Tibial nerve (tissue), 4 donors: ENCODE measurements around the gene ULK1. TPM values are rescaled to one million over a fixed set of nuclear protein-coding genes. Genes with fewer than 3 reads are reported as not detected.

Experiments
- DNase-seq, 2 donors: peaks; one replicate each; pipeline ENCODE4 v3.0.0-alpha.2; 2019; ENCODE audit warnings: low spot score in 2 of 2
- H3K27ac ChIP-seq, 4 donors: fragments of 200-600 bp; sonication (generic) in 3 of 4; one replicate each; pipeline ENCODE4 v1.5.1; 2017 to 2019; ENCODE audit warnings: mild to moderate bottlenecking in 1 of 4
- H3K27me3 ChIP-seq, 2 donors: fragments of 200-600 bp; sonication (generic) in 1 of 2; one replicate each; pipeline versions ENCODE4 v1.5.1 to v1.6.0; 2017 to 2019
- H3K36me3 ChIP-seq, 3 donors: fragments of 200-600 bp; sonication (generic); one replicate each; pipeline ENCODE4 v1.5.1; 2018 to 2019
- H3K4me1 ChIP-seq, 4 donors: fragments of 200-600 bp; sonication (generic) in 3 of 4; one replicate each; pipeline ENCODE4 v1.5.1; 2017 to 2019
- H3K4me3 ChIP-seq, 4 donors: fragments of 200-600 bp; sonication (generic) in 3 of 4; one replicate each; pipeline ENCODE4 v1.5.1; 2017 to 2019; ENCODE audit warnings: mild to moderate bottlenecking in 1 of 4, moderate library complexity in 1 of 4
- H3K9me3 ChIP-seq, 4 donors: fragments of 200-600 bp; sonication (generic) in 3 of 4; one replicate each; pipeline ENCODE4 v1.5.1; 2017 to 2019
- CTCF ChIP-seq, 5 experiments: fragments of 200-600 bp in 3 of 5; fragments of 450-650 bp in 2 of 5; sonication (generic) in 3 of 5; IDR thresholded peaks; one replicate each; pipeline ENCODE4 v1.5.1; 2016 to 2019; ENCODE audit warnings: antibody characterized with exemption in 5 of 5, mild to moderate bottlenecking in 3 of 5, moderate library complexity in 2 of 5
- EP300 ChIP-seq, 2 donors: sonication (generic); formaldehyde crosslinking; IDR thresholded peaks; one replicate each; pipeline ENCODE4 v1.6.1; 2017; ENCODE audit warnings: antibody characterized with exemption in 2 of 2, mild to moderate bottlenecking in 1 of 2
- POLR2A ChIP-seq, 2 donors: fragments of 450-650 bp; IDR thresholded peaks; one replicate each; pipeline ENCODE4 v1.6.1; 2017; ENCODE audit warnings: antibody characterized with exemption in 2 of 2, mild to moderate bottlenecking in 2 of 2, moderate library complexity in 2 of 2
- whole genome bisulfite sequencing, 2 donors: methylation state at CpG; one replicate each; pipeline ENCODE4 v1.1.5; 2018; 5-methylcytosine and 5-hydroxymethylcytosine counted together
- total RNA-seq, 4 donors: library from RNA; depleted of rRNA; stranded (reverse); fragments of >200 nt; gene quantifications; one replicate each; pipeline ENCODE4 v1.1.0, GENCODE V29; 2016

ULK1 gene
- total RNA-seq, 4 donors from 2014 or later = 19.9 to 52.2 (median 38.0) TPM

GRCh38 chr12:131915000-131915689 lies 20.7 kb downstream of the ULK1 start:
- no peak for DNase-seq
- TF ChIP-seq EP300 (IDR thresholded peaks at IDR 0.05) (no peak), CTCF (IDR thresholded peaks at IDR 0.05) (no peak), POLR2A (IDR thresholded peaks at IDR 0.05) (no peak)
- Histone ChIP-seq H3K27me3 (no peaks in the 10 kb centered on the region), H3K27ac (no peak overlapping the region), H3K4me3 (no peak overlapping the region), H3K36me3 (peaks cover 3 to 93% (median 36%) of the 10 kb centered on the region in 3 donors), H3K4me1 (peaks cover 0 to 17% (median 7%) of the 10 kb centered on the region in 4 donors), H3K9me3 (no peaks in the 10 kb centered on the region)
- WGBS, 2 donors = 88 to 90% methylated on average over 12 to 14 of the region's 20 CpGs

- 90 to 91% methylated on average over 18 to 21 of the region's 21 CpGs for WGBS, 2 donors
- no peak for DNase-seq
- Histone ChIP-seq H3K36me3 (peaks cover 3 to 93% (median 36%) of the 10 kb centered on the region in 3 donors), H3K9me3 (no peaks in the 10 kb centered on the region), H3K4me1 (peaks cover 0 to 17% (median 7%) of the 10 kb centered on the region in 4 donors), H3K4me3 (no peak overlapping the region), H3K27me3 (no peaks in the 10 kb centered on the region), H3K27ac (no peak overlapping the region)
- TF ChIP-seq EP300 (IDR thresholded peaks at IDR 0.05) (no peak), POLR2A (IDR thresholded peaks at IDR 0.05) (no peak), CTCF (IDR thresholded peaks at IDR 0.05) (no peak)
Observed at GRCh38 chr12:131915823-131916222, 21.4 kb downstream of the ULK1 start.

- no peak for TF ChIP-seq CTCF (IDR thresholded peaks at IDR 0.05)
- TF ChIP-seq EP300 (IDR thresholded peaks at IDR 0.05) = no peak
- no peak for TF ChIP-seq POLR2A (IDR thresholded peaks at IDR 0.05)
- Histone ChIP-seq H3K4me1 (peaks cover 0 to 16% (median 7%) of the 10 kb centered on the region in 4 donors), H3K27me3 (no peaks in the 10 kb centered on the region), H3K27ac (no peak overlapping the region), H3K36me3 (peaks cover 3 to 93% (median 29%) of the 10 kb centered on the region in 3 donors), H3K9me3 (no peaks in the 10 kb centered on the region), H3K4me3 (no peak overlapping the region)
- WGBS, 2 donors = 80 to 84% methylated on average over 14 to 35 of the region's 36 CpGs
- no peak for DNase-seq
Observed at GRCh38 chr12:131916306-131917138, 22.1 kb downstream of the ULK1 start.

DNA sequence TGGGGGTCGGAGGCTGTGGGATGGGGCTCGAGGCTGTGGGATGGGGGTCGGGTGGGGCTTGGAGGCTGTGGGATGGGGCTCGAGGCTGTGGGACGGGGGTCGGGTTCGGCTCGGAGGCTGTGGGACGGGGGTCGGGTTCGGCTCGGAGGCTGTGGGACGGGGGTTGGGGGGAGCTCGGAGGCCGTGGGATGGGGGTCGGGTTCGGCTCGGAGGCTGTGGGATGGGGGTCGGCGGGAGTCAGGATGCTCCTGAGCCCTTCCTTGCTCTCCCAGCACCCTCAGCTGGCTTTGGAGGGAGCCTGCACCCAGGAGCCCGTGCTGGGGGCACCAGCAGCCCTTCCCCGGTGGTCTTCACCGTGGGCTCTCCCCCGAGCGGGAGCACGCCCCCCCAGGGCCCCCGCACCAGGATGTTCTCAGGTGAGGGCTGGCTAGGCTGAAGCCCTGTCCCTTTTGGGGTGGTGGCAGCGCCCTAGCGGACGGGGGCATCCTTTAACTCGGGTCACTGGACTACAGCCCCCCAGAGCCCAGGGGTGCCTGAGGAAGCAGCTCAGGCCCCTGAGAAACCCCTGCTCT lies 22.8 kb downstream of the ULK1 start:
- no peak for DNase-seq
- Histone ChIP-seq H3K36me3 (peaks cover 3 to 93% (median 22%) of the 10 kb centered on the region in 3 donors), H3K27me3 (no peaks in the 10 kb centered on the region), H3K9me3 (no peaks in the 10 kb centered on the region), H3K4me3 (no peak overlapping the region), H3K4me1 (peaks cover 0 to 12% (median 5%) of the 10 kb centered on the region in 4 donors), H3K27ac (no peak overlapping the region)
- no peak for TF ChIP-seq POLR2A (IDR thresholded peaks at IDR 0.05)
- no peak for TF ChIP-seq EP300 (IDR thresholded peaks at IDR 0.05)
- no peak for TF ChIP-seq CTCF (IDR thresholded peaks at IDR 0.05)
- 79% methylated on average over 19 of the region's 31 CpGs; no CpG with 5 or more reads in 1 of the 2 donors for WGBS, 2 donors
